KMS-11 (cell line): ENCODE results near the gene THNSL1.

ENCODE experiments used
- H2AFZ ChIP-seq: fragments of 200-600 bp; sonication (generic); 2 replicates; pipeline ENCODE4 v1.6.1; 2016; ENCODE audit warnings: antibody characterized with exemption, mixed run types, low read depth
- H3K27ac ChIP-seq: fragments of 200-600 bp; sonication (generic); 2 replicates; pipeline ENCODE4 v1.6.1; 2016; ENCODE audit warnings: mild to moderate bottlenecking, mixed run types
- H3K27me3 ChIP-seq: fragments of 200-600 bp; sonication (generic); 2 replicates; pipeline ENCODE4 v1.6.1; 2017; ENCODE audit warnings: mild to moderate bottlenecking, low read depth, mixed run types, moderate library complexity; ENCODE audit not compliant: insufficient read depth
- H3K36me3 ChIP-seq: fragments of 200-600 bp; sonication (generic); 2 replicates; pipeline ENCODE4 v1.6.1; 2017; ENCODE audit warnings: mild to moderate bottlenecking, mixed run types; ENCODE audit not compliant: insufficient read depth
- H3K4me1 ChIP-seq: fragments of 200-600 bp; sonication (generic); 2 replicates; pipeline ENCODE4 v1.6.1; 2016; ENCODE audit warnings: mild to moderate bottlenecking, low read depth, mixed run types; ENCODE audit not compliant: poor library complexity, severe bottlenecking
- H3K4me2 ChIP-seq: fragments of 200-600 bp; sonication (generic); 2 replicates; pipeline ENCODE4 v1.7.0; 2016; ENCODE audit warnings: mild to moderate bottlenecking, mixed run types
- H3K4me3 ChIP-seq: fragments of 200-600 bp; sonication (generic); IDR thresholded peaks from 2 replicates; pipeline ENCODE4 v1.6.1; 2017; ENCODE audit warnings: low read depth, low read length, mixed read lengths; ENCODE audit not compliant: insufficient read depth
- H3K79me2 ChIP-seq: fragments of 200-600 bp; sonication (generic); 2 replicates; pipeline ENCODE4 v1.6.1; 2016; ENCODE audit warnings: low read depth, mixed run types; ENCODE audit not compliant: insufficient read depth
- H3K9ac ChIP-seq: fragments of 200-600 bp; sonication (generic); 2 replicates; pipeline ENCODE4 v1.6.1; 2016; ENCODE audit warnings: mild to moderate bottlenecking, mixed run types
- H4K20me1 ChIP-seq: fragments of 200-600 bp; sonication (generic); 2 replicates; pipeline ENCODE4 v1.6.1; 2016; ENCODE audit warnings: mild to moderate bottlenecking, mixed run types; ENCODE audit not compliant: insufficient read depth
- TF ChIP-seq, protein P1 (sequence below): fragments of 200-600 bp; sonication (generic); conservative IDR thresholded peaks from 2 replicates; pipeline ENCODE4 v1.6.1; 2017; ENCODE audit warnings: low read depth, mild to moderate bottlenecking, antibody characterized with exemption, low read length, moderate library complexity, mixed read lengths

The THNSL1 gene

DNA sequence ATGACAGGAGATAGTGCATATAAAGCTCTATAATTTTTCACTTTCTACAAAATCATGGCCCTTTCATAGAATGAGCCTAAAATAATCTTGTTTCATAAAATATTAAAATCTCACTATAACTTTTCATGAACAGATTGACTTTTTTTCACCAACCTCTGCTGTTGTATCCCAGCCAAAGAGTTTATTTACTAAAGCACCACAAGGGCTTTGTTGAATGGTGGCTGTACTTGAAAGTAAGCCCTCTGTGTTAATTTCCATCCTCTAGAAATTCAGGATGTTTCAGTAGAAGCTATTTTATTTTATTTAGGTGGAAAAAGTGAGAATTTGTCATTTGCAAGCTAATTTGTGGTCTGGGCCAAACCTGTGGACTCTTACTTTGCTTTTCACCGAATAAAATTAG is 30.2 kb downstream of the THNSL1 start:
- TF ChIP-seq, protein P1, sequence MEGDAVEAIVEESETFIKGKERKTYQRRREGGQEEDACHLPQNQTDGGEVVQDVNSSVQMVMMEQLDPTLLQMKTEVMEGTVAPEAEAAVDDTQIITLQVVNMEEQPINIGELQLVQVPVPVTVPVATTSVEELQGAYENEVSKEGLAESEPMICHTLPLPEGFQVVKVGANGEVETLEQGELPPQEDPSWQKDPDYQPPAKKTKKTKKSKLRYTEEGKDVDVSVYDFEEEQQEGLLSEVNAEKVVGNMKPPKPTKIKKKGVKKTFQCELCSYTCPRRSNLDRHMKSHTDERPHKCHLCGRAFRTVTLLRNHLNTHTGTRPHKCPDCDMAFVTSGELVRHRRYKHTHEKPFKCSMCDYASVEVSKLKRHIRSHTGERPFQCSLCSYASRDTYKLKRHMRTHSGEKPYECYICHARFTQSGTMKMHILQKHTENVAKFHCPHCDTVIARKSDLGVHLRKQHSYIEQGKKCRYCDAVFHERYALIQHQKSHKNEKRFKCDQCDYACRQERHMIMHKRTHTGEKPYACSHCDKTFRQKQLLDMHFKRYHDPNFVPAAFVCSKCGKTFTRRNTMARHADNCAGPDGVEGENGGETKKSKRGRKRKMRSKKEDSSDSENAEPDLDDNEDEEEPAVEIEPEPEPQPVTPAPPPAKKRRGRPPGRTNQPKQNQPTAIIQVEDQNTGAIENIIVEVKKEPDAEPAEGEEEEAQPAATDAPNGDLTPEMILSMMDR, result no peak
- H3K27ac ChIP-seq, result no peak overlapping the region
- H3K9ac ChIP-seq, result no peak overlapping the region
- H3K27me3 ChIP-seq, result no peaks in the 10 kb centered on the region
- H4K20me1 ChIP-seq, result no peaks in the 10 kb centered on the region
- H3K79me2 ChIP-seq, result no peaks in the 10 kb centered on the region
- H3K4me2 ChIP-seq, result no peak overlapping the region
- H2AFZ ChIP-seq, result no peak overlapping the region
- no peak overlapping the region for H3K4me3 ChIP-seq
- H3K36me3 ChIP-seq, result no peaks in the 10 kb centered on the region
- no peaks in the 10 kb centered on the region for H3K4me1 ChIP-seq

DNA sequence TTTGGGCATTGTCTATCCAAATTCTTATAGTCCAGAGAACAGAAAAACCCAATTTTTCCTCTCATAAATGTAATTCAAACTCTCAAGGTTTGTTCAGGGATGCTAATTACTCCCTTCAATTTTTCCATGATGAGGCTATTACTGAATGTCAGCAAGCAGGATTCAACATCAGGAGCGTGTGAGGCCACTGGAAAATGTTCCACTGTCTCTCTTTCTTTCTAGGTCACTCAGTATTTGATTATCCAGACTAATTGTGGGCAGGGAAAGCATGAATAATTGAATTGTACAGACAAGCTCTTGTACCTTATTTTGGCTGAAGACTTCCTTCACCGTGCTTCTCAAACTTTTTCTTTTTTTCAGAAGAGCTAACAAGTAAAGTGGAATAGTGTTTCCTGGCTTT is 30.7 kb downstream of the THNSL1 start:
- H4K20me1 ChIP-seq, result no peaks in the 10 kb centered on the region
- TF ChIP-seq, protein P1, result no peak
- no peaks in the 10 kb centered on the region for H3K4me1 ChIP-seq
- no peaks in the 10 kb centered on the region for H3K27me3 ChIP-seq
- no peaks in the 10 kb centered on the region for H3K36me3 ChIP-seq
- no peak overlapping the region for H2AFZ ChIP-seq
- no peaks in the 10 kb centered on the region for H3K79me2 ChIP-seq
- no peak overlapping the region for H3K4me2 ChIP-seq
- H3K27ac ChIP-seq, result no peak overlapping the region
- H3K4me3 ChIP-seq, result no peak overlapping the region
- no peak overlapping the region for H3K9ac ChIP-seq

DNA sequence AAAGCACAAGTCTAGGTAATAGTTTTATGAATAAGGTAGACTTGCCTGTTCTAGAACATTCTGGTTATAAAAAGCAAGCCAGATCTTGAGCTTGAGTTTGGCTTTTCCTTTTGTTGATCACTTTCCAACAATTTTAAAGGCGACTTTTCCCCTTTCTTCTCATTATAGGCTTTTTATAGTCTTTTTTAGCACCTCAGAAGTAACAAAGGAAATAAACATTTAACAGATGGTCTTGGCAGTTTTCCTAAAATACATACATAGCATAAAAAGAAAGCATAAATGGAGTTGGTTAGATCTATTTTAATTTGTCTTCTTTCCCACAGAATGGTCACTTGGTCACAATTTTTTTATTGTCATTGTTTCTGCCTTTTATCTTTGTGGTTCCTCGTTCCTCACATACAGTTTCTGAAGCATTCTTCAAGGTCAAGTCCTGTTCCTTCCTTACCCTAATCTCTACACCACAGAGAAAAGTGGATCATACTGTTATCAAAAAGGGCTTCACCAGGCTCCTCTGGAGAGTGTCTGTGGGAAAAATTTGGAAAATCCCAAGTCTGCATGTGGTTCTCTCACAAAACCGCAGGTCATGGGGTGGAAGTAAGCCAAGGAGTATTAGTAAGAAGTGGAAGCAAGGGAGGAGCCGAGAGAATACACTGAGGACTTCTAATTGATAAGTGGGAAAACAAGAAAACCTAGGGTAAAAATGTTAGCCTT is 31.3 kb downstream of the THNSL1 start:
- Histone ChIP-seq H3K4me1 (no peaks in the 10 kb centered on the region), H3K27ac (no peak overlapping the region), H4K20me1 (no peaks in the 10 kb centered on the region), H3K4me3 (no peak overlapping the region), H3K36me3 (no peaks in the 10 kb centered on the region), H3K4me2 (no peak overlapping the region), H3K9ac (no peak overlapping the region), H2AFZ (no peak overlapping the region), H3K27me3 (no peaks in the 10 kb centered on the region), H3K79me2 (no peaks in the 10 kb centered on the region)
- TF ChIP-seq, protein P1, result no peak

DNA sequence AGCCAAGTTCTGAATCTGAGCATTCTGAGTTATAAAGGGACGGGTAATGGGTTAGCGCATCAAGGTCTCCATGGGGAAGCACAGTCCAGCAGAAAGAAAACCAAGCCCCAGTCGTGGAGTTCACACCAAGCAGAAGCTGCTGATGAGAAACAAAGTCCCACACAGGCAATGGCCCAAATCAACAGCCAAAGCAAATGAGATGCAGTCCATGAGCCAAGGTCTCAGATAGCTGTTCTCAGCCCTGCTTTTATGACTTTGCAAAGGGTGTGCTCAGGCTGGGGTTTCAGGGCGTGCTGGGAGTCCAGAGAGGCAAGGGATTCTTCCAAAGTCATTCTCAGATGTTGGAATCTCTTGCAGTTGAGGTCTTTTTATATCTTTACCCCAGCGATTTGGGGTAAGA is 32.0 kb downstream of the THNSL1 start:
- H4K20me1 ChIP-seq, result no peaks in the 10 kb centered on the region
- TF ChIP-seq, protein P1, result no peak
- H3K9ac ChIP-seq, result no peak overlapping the region
- H3K4me2 ChIP-seq, result no peak overlapping the region
- no peak overlapping the region for H2AFZ ChIP-seq
- no peaks in the 10 kb centered on the region for H3K79me2 ChIP-seq
- H3K4me1 ChIP-seq, result no peaks in the 10 kb centered on the region
- H3K27ac ChIP-seq, result no peak overlapping the region
- no peak overlapping the region for H3K4me3 ChIP-seq
- no peaks in the 10 kb centered on the region for H3K36me3 ChIP-seq
- no peaks in the 10 kb centered on the region for H3K27me3 ChIP-seq
